Esophagus squamous epithelium (tissue), 5 donors: ENCODE data around the gene TMEM170A. TPM values are rescaled to one million over a fixed set of nuclear protein-coding genes. Genes with fewer than 3 reads are reported as not detected.
"Not testable (repeated sequence)": the region's sequence is repeated elsewhere in the genome, so short reads cannot be mapped to it uniquely, and the experiment has no call there.

Experiments used
- DNase-seq: peaks from one replicate; lab custom pipeline; 2025; lab: John Stamatoyannopoulos, UW
- H3K27ac ChIP-seq, 4 donors: fragments of 200-600 bp; sonication (generic); one replicate each; pipeline ENCODE4 v1.5.1; 2016 to 2019; ENCODE audit warnings: mild to moderate bottlenecking in 1 of 4
- H3K27me3 ChIP-seq, 4 donors: fragments of 200-600 bp; sonication (generic); 1 replicate in 3 of 4; 2 replicates in 1 of 4; pipeline versions ENCODE4 v1.5.1 to v1.6.0; 2017 to 2021; ENCODE audit warnings: antibody characterized with exemption in 1 of 4
- H3K36me3 ChIP-seq, 3 donors: fragments of 200-600 bp; sonication (generic); one replicate each; pipeline ENCODE4 v1.5.1; 2016 to 2019
- H3K4me1 ChIP-seq, 3 donors: fragments of 200-600 bp; sonication (generic); one replicate each; pipeline ENCODE4 v1.5.1; 2017 to 2019
- H3K4me3 ChIP-seq, 4 donors: fragments of 200-600 bp; sonication (generic); 1 replicate in 3 of 4; 2 replicates in 1 of 4; pipeline ENCODE4 v1.5.1; 2016 to 2019; ENCODE audit warnings: mild to moderate bottlenecking in 2 of 4, moderate library complexity in 1 of 4
- H3K9me3 ChIP-seq, 3 donors: fragments of 200-600 bp; sonication (generic); one replicate each; pipeline ENCODE4 v1.5.1; 2016 to 2019
- CTCF ChIP-seq, 6 experiments: fragments of 450-650 bp in 4 of 6; fragments of 200-600 bp in 2 of 6; sonication (generic) in 2 of 6; IDR thresholded peaks; one replicate each; pipeline ENCODE4 v1.5.1; 2016 to 2019; ENCODE audit warnings: antibody characterized with exemption in 6 of 6, mild to moderate bottlenecking in 4 of 6, moderate library complexity in 4 of 6
- POLR2A ChIP-seq, 4 donors: fragments of 450-650 bp; IDR thresholded peaks; one replicate each; pipeline ENCODE4 v1.6.1; 2017; ENCODE audit warnings: antibody characterized with exemption in 4 of 4, mild to moderate bottlenecking in 4 of 4, moderate library complexity in 3 of 4
- WGBS, 2 donors: methylation state at CpG; one replicate each; pipeline ENCODE4 v1.1.5; 2018; 5-methylcytosine and 5-hydroxymethylcytosine counted together
- intact Hi-C: fragments of 100-400 bp; cut with DNase I; formaldehyde crosslinking; loops from one replicate; pipeline ENCODE4 v1.15.0; 2022
- total RNA-seq, 4 donors: library from RNA; depleted of rRNA; stranded (reverse); fragments of >200 nt; gene quantifications; one replicate each; pipeline ENCODE4 v1.1.0, GENCODE V29; 2016
- donor health status: DM: yes; HTN: yes; CAD: no.

TMEM170A gene
- total RNA-seq, 4 donors from 2014 or later, result 11.6 to 19.8 (median 14.6) TPM

- no peak for TF ChIP-seq POLR2A (IDR thresholded peaks at IDR 0.05)
- TF ChIP-seq CTCF (IDR thresholded peaks at IDR 0.05), result no peak
- no peak for DNase-seq
- no peaks in the 10 kb centered on the region for H3K27me3 ChIP-seq
- no peak overlapping the region for H3K27ac ChIP-seq
- H3K36me3 ChIP-seq, result peaks cover 0 to 4% (median 0%) of the 10 kb centered on the region in 3 donors
- WGBS, 2 donors, result 81 to 90% methylated on average over 4 of the region's 4 CpGs
- H3K4me1 ChIP-seq, result peaks cover 0 to 38% (median 10%) of the 10 kb centered on the region in 3 donors
- no peak overlapping the region for H3K4me3 ChIP-seq
- H3K9me3 ChIP-seq, result no peaks in the 10 kb centered on the region
- intact Hi-C loops, result no loop called here
Measured at GRCh38 chr16:75458029-75458428, 6.5 kb downstream of the TMEM170A start.

GRCh38 chr16:75457485-75458021 lies 6.9 kb downstream of the TMEM170A start:
- DNase-seq, result no peak

GRCh38 chr16:75456971-75457370 lies 7.5 kb downstream of the TMEM170A start:
- intact Hi-C loops, result no loop called here
- no peak overlapping the region for H3K4me3 ChIP-seq
- peaks cover 0 to 4% (median 0%) of the 10 kb centered on the region in 3 donors for H3K36me3 ChIP-seq
- no peaks in the 10 kb centered on the region for H3K9me3 ChIP-seq
- no peak for DNase-seq
- TF ChIP-seq POLR2A (IDR thresholded peaks at IDR 0.05) (no peak), CTCF (IDR thresholded peaks at IDR 0.05) (no peak)
- no peaks in the 10 kb centered on the region for H3K27me3 ChIP-seq
- peaks cover 0 to 32% (median 3%) of the 10 kb centered on the region in 3 donors for H3K4me1 ChIP-seq
- H3K27ac ChIP-seq, result no peak overlapping the region
- WGBS, 2 donors, result 33 to 100% methylated on average over 1 of the region's 1 CpG

More at GRCh38 chr16:75457485-75458021, 6.9 kb downstream of the TMEM170A start:
- H3K4me3 ChIP-seq, result no peak overlapping the region
- 83 to 94% methylated on average over 4 to 5 of the region's 5 CpGs for WGBS, 2 donors
- peaks cover 0 to 37% (median 5%) of the 10 kb centered on the region in 3 donors for H3K4me1 ChIP-seq
- intact Hi-C loops, result no loop called here
- no peaks in the 10 kb centered on the region for H3K27me3 ChIP-seq
- H3K9me3 ChIP-seq, result no peaks in the 10 kb centered on the region
- peaks cover 0 to 4% (median 0%) of the 10 kb centered on the region in 3 donors for H3K36me3 ChIP-seq
- H3K27ac ChIP-seq, result no peak overlapping the region
- TF ChIP-seq CTCF (IDR thresholded peaks at IDR 0.05) (no peak), POLR2A (IDR thresholded peaks at IDR 0.05) (no peak)

- H3K9me3 ChIP-seq, H3K27ac ChIP-seq, DNase-seq, intact Hi-C loops, H3K4me3 ChIP-seq, H3K27me3 ChIP-seq, H3K36me3 ChIP-seq: not testable (repeated sequence)
- WGBS, 2 donors, result 83 to 96% methylated on average over 1 to 4 of the region's 4 CpGs
- peaks cover 0 to 27% (median 3%) of the 10 kb centered on the region in 3 donors for H3K4me1 ChIP-seq
Measured at GRCh38 chr16:75456486-75456885, 8.0 kb downstream of the TMEM170A start.

GRCh38 chr16:75455677-75456076 lies 8.8 kb downstream of the TMEM170A start:
- Histone ChIP-seq H3K9me3 (no peaks in the 10 kb centered on the region), H3K36me3 (peaks cover 0 to 14% (median 0%) of the 10 kb centered on the region in 3 donors), H3K4me1 (peaks cover 0 to 19% (median 0%) of the 10 kb centered on the region in 3 donors), H3K27me3 (no peaks in the 10 kb centered on the region), H3K27ac (no peak overlapping the region), H3K4me3 (no peak overlapping the region)
- TF ChIP-seq CTCF (IDR thresholded peaks at IDR 0.05), result no peak
- no peak for TF ChIP-seq POLR2A (IDR thresholded peaks at IDR 0.05)
- intact Hi-C loops, result no loop called here
- 60 to 69% methylated on average over 5 of the region's 5 CpGs for WGBS, 2 donors
- no peak for DNase-seq
